Measurements from ENCODE around the gene MAPT.

The MAPT gene

GRCh38 chr17:46074540-46074939 lies 180.2 kb downstream of the MAPT start:
- no peak for DNase-seq
